Neuronal stem cell (in vitro differentiated cells): ENCODE data around the gene RNF6.

Source experiments
- DNase-seq: peaks from one replicate; pipeline ENCODE4 v3.0.0-alpha.2; 2013; ENCODE audit warnings: low spot score
- H2AFZ ChIP-seq: one replicate; pipeline ENCODE4 v1.6.1; 2013; ENCODE audit warnings: mild to moderate bottlenecking, low read length, inconsistent platforms
- H2AK5ac ChIP-seq: 2 replicates; pipeline ENCODE4 v1.6.1; 2013; ENCODE audit warnings: low read depth, mild to moderate bottlenecking, inconsistent platforms, low read length, moderate library complexity, mixed read lengths
- H2BK120ac ChIP-seq: 2 replicates; pipeline ENCODE4 v1.6.1; 2013; ENCODE audit warnings: low read depth, mild to moderate bottlenecking, inconsistent platforms, low read length, moderate library complexity, mixed read lengths
- H2BK12ac ChIP-seq: one replicate; pipeline ENCODE4 v1.6.1; 2013; ENCODE audit warnings: low read length, inconsistent platforms
- H2BK15ac ChIP-seq: 2 replicates; pipeline ENCODE4 v1.6.1; 2013; ENCODE audit warnings: mild to moderate bottlenecking, low read length, inconsistent platforms, mixed read lengths
- H2BK5ac ChIP-seq: one replicate; pipeline ENCODE4 v1.6.1; 2013; ENCODE audit warnings: inconsistent platforms, mild to moderate bottlenecking, low read length, moderate library complexity
- H3K14ac ChIP-seq: one replicate; pipeline ENCODE4 v1.6.1; 2013; ENCODE audit warnings: low read length, inconsistent platforms
- H3K18ac ChIP-seq: 2 replicates; pipeline ENCODE4 v1.6.1; 2013; ENCODE audit warnings: low read length, inconsistent platforms
- H3K23ac ChIP-seq: 2 replicates; pipeline ENCODE4 v1.6.1; 2013; ENCODE audit warnings: low read depth, mild to moderate bottlenecking, mixed read lengths, low read length, inconsistent platforms; ENCODE audit not compliant: poor library complexity
- H3K27ac ChIP-seq: replicated peaks from 3 replicates; pipeline ENCODE4 v1.5.1; 2013; ENCODE audit warnings: low read length, inconsistent platforms
- H3K27me3 ChIP-seq, 3 experiments: 2 replicates each; pipeline ENCODE4 v1.6.1; 2013; ENCODE audit warnings: low read length in 3 of 3, mild to moderate bottlenecking in 2 of 3, inconsistent platforms in 1 of 3, low read depth in 1 of 3, mixed read lengths in 1 of 3, moderate library complexity in 1 of 3; ENCODE audit not compliant: control insufficient read depth in 3 of 3, insufficient read depth in 3 of 3
- H3K36me3 ChIP-seq, 2 donors: replicated peaks in 1 of 2; 2 replicates each; pipeline ENCODE4 v1.6.1; 2013; ENCODE audit warnings: low read length in 2 of 2; ENCODE audit not compliant: control insufficient read depth in 2 of 2, insufficient read depth in 2 of 2
- H3K4ac ChIP-seq: 2 replicates; pipeline ENCODE4 v1.6.1; 2013; ENCODE audit warnings: inconsistent platforms, mild to moderate bottlenecking, low read length, moderate library complexity
- H3K4me1 ChIP-seq, 2 donors: 1 replicate in 1 of 2; 2 replicates in 1 of 2; pipeline ENCODE4 v1.6.1; 2013; ENCODE audit warnings: low read length in 2 of 2, low read depth in 1 of 2; ENCODE audit not compliant: control insufficient read depth in 2 of 2, insufficient read depth in 1 of 2
- H3K4me2 ChIP-seq: one replicate; pipeline ENCODE4 v1.6.1; 2013; ENCODE audit warnings: mild to moderate bottlenecking, low read length, inconsistent platforms; ENCODE audit not compliant: insufficient read depth, poor library complexity, severe bottlenecking
- H3K4me3 ChIP-seq, 2 donors: 2 replicates each; pipeline ENCODE4 v1.5.1; 2013; ENCODE audit warnings: low read length in 2 of 2, mild to moderate bottlenecking in 2 of 2, inconsistent platforms in 1 of 2, moderate library complexity in 1 of 2
- H3K79me1 ChIP-seq: one replicate; pipeline ENCODE4 v1.6.1; 2013; ENCODE audit warnings: low read depth, mild to moderate bottlenecking, inconsistent platforms, low read length, moderate library complexity
- H3K9ac ChIP-seq: one replicate; pipeline ENCODE4 v1.6.1; 2013; ENCODE audit warnings: mild to moderate bottlenecking, low read depth, low read length, inconsistent platforms; ENCODE audit not compliant: poor library complexity
- H3K9me3 ChIP-seq, 2 donors: replicated peaks in 1 of 2; 2 replicates each; pipeline versions ENCODE3 to v1.6.1; 2013; ENCODE audit warnings: low read length in 2 of 2, mild to moderate bottlenecking in 2 of 2, inconsistent platforms in 1 of 2, low read depth in 1 of 2, mixed read lengths in 1 of 2, moderate library complexity in 1 of 2; ENCODE audit not compliant: control insufficient read depth in 2 of 2, insufficient read depth in 1 of 2
- H4K8ac ChIP-seq: one replicate; pipeline ENCODE4 v1.6.1; 2013; ENCODE audit warnings: low read depth, mild to moderate bottlenecking, inconsistent platforms, low read length, moderate library complexity
- H4K91ac ChIP-seq: one replicate; pipeline ENCODE4 v1.6.1; 2013; ENCODE audit warnings: low read length, low read depth, mild to moderate bottlenecking, inconsistent platforms; ENCODE audit not compliant: poor library complexity
- WGBS, 2 donors: extraction: QIAGEN DNeasy Blood & Tissue Kit; methylation state at CpG; one replicate each; pipeline ENCODE4 v1.1.7; 2013; ENCODE audit warnings: missing lambda C conversion rate in 2 of 2, mixed read lengths in 1 of 2; ENCODE audit not compliant: insufficient read length in 2 of 2, insufficient replicate concordance in 1 of 2; ENCODE audit errors: extremely low coverage in 2 of 2; 5-methylcytosine and 5-hydroxymethylcytosine counted together

Gene RNF6

GRCh38 chr13:26213345-26213744 is 8.8 kb downstream of the RNF6 start:
- H3K79me1 ChIP-seq, result no peaks in the 10 kb centered on the region
- no peaks in the 10 kb centered on the region for H3K4me1 ChIP-seq
- peaks cover 23 to 94% of the 10 kb centered on the region in 2 donors for H3K36me3 ChIP-seq
- no peak overlapping the region for H2AFZ ChIP-seq
- no peak overlapping the region for H3K27ac ChIP-seq
- no peak overlapping the region for H3K4ac ChIP-seq
- H3K9me3 ChIP-seq, result no peaks in the 10 kb centered on the region
- H3K27me3 ChIP-seq, result no peaks in the 10 kb centered on the region
- DNase-seq, result no peak
- H3K4me2 ChIP-seq, result no peak overlapping the region
- H2BK12ac ChIP-seq, result no peak overlapping the region
- no peak overlapping the region for H4K91ac ChIP-seq
- no peak overlapping the region for H4K8ac ChIP-seq
- no CpG with 5 or more reads among the region's 1 CpG for WGBS, 2 donors
- no peak overlapping the region for H3K18ac ChIP-seq
- H3K4me3 ChIP-seq, result no peak overlapping the region
- H3K9ac ChIP-seq, result no peak overlapping the region
- H2BK15ac ChIP-seq, result no peak overlapping the region
- no peak overlapping the region for H2BK5ac ChIP-seq
- no peak overlapping the region for H3K14ac ChIP-seq
- H2AK5ac ChIP-seq, result no peak overlapping the region
- H3K23ac ChIP-seq, result no peak overlapping the region
- H2BK120ac ChIP-seq, result no peak overlapping the region

GRCh38 chr13:26208287-26208686 is 13.8 kb downstream of the RNF6 start:
- H3K23ac ChIP-seq, result no peak overlapping the region
- WGBS, 2 donors, result no CpG with 5 or more reads among the region's 1 CpG
- H2BK12ac ChIP-seq, result no peak overlapping the region
- H2BK15ac ChIP-seq, result no peak overlapping the region
- H2AFZ ChIP-seq, result no peak overlapping the region
- no peak overlapping the region for H2BK5ac ChIP-seq
- H3K4me3 ChIP-seq, result no peak overlapping the region
- no peak for DNase-seq
- H2BK120ac ChIP-seq, result no peak overlapping the region
- H4K8ac ChIP-seq, result no peak overlapping the region
- no peak overlapping the region for H4K91ac ChIP-seq
- peaks cover 3 to 55% of the 10 kb centered on the region in 2 donors for H3K36me3 ChIP-seq
- H3K4me2 ChIP-seq, result no peak overlapping the region
- no peak overlapping the region for H3K14ac ChIP-seq
- no peak overlapping the region for H2AK5ac ChIP-seq
- no peaks in the 10 kb centered on the region for H3K79me1 ChIP-seq
- no peak overlapping the region for H3K4ac ChIP-seq
- no peak overlapping the region for H3K27ac ChIP-seq
- H3K27me3 ChIP-seq, result no peaks in the 10 kb centered on the region
- H3K4me1 ChIP-seq, result no peaks in the 10 kb centered on the region
- no peak overlapping the region for H3K18ac ChIP-seq
- H3K9me3 ChIP-seq, result no peaks in the 10 kb centered on the region
- no peak overlapping the region for H3K9ac ChIP-seq

- Histone ChIP-seq H3K79me1 (no peaks in the 10 kb centered on the region), H3K18ac (no peak overlapping the region), H3K4me3 (no peak overlapping the region), H4K91ac (no peak overlapping the region), H3K4ac (no peak overlapping the region), H3K9ac (no peak overlapping the region), H4K8ac (no peak overlapping the region), H2BK15ac (no peak overlapping the region), H2AFZ (no peak overlapping the region), H3K4me1 (no peaks in the 10 kb centered on the region), H3K4me2 (no peak overlapping the region), H3K27ac (no peak overlapping the region), H2BK12ac (no peak overlapping the region), H3K27me3 (no peaks in the 10 kb centered on the region), H3K36me3 (peaks cover 1 to 3% of the 10 kb centered on the region in 2 donors), H3K14ac (no peak overlapping the region), H3K9me3 (no peaks in the 10 kb centered on the region), H2BK5ac (no peak overlapping the region), H2BK120ac (no peak overlapping the region), H3K23ac (no peak overlapping the region), H2AK5ac (no peak overlapping the region)
- DNase-seq, result no peak
Measured at GRCh38 chr13:26202365-26202972, 19.6 kb downstream of the RNF6 start.

- Histone ChIP-seq H3K9ac (no peak overlapping the region), H4K91ac (no peak overlapping the region), H2BK15ac (no peak overlapping the region), H4K8ac (no peak overlapping the region), H3K14ac (no peak overlapping the region), H3K23ac (no peak overlapping the region), H2BK120ac (no peak overlapping the region), H2AFZ (no peak overlapping the region), H3K27ac (no peak overlapping the region), H3K9me3 (no peaks in the 10 kb centered on the region), H3K4me1 (no peaks in the 10 kb centered on the region), H2BK5ac (no peak overlapping the region), H3K27me3 (no peaks in the 10 kb centered on the region), H3K4me2 (no peak overlapping the region), H2AK5ac (no peak overlapping the region), H3K36me3 (no peaks in the 10 kb centered on the region), H3K18ac (no peak overlapping the region), H3K4me3 (no peak overlapping the region), H3K79me1 (no peaks in the 10 kb centered on the region), H2BK12ac (no peak overlapping the region), H3K4ac (no peak overlapping the region)
- DNase-seq, result no peak
Measured at GRCh38 chr13:26200811-26201210, 21.3 kb downstream of the RNF6 start.
